Stimulated activated CD4-positive, alpha-beta T cell treated with anti-CD3 and anti-CD28 coated beads, Interleukin-4, amount 100 ng/mL, for 4 hours (primary cell): Measurements from ENCODE around the gene STRIP2.
"Not testable (repeated sequence)": the region's sequence is repeated elsewhere in the genome, so short reads cannot be mapped to it uniquely, and the experiment has no call there.

Experiments
- DNase-seq, 2 experiments: peaks; one replicate each; pipeline ENCODE4 v3.0.0-alpha.2; 2020

The STRIP2 gene

DNA sequence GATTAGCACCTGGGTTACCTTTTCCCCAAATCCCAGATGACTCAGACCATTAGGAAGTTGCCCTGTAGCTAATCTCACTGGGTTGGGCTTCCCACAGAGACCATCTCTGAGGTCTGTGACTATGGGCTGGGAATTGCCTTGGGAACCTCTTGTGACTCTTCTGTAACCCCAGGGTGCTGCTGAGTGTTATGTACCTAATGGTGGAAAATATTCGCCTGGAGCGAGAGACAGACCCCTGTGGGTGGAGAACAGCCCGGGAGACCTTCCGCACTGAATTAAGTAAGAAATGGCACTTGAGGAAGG, 20.0 kb downstream of the STRIP2 start:
- DNase-seq: no peak

- no peak for DNase-seq
These were observed 22.2 kb downstream of the STRIP2 start for GRCh38 chr7:129456421-129456820.

DNA sequence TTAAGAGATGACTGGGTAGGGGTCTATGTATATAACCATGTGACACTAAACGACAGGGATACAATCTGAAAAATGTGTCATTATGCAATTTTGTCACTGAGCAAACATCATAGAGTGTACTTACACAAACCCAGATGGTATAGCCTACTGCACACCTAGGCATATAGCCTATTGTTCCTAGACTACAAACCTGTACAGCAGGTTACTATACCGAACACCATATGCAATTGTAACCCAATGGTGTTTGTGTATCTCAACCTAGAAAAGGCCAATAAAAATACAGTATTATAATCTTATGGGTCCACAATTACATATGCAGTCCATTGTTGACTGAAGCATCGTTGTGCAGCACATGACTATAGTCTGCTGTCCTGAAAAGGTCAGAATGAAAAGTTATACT, 22.9 kb downstream of the STRIP2 start:
- DNase-seq: no peak

DNA sequence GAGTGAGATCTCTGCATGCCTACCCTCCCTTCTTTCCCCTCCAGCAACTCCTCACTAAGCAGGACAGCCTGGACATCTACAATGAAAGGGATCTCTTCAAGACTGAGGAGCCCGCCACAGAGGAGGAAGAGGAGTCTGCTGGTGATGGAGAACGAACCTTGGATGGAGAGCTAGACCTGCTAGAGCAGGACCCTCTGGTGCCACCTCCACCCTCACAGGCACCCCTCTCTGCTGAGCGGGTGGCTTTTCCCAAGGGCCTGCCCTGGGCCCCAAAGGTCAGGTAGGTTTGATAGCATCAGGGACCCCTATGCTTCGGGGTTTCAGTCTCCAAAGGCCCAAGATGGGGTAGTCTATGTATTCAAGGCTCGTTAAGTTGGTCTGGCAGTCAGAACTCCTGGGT, 23.9 kb downstream of the STRIP2 start:
- no peak for DNase-seq

DNA sequence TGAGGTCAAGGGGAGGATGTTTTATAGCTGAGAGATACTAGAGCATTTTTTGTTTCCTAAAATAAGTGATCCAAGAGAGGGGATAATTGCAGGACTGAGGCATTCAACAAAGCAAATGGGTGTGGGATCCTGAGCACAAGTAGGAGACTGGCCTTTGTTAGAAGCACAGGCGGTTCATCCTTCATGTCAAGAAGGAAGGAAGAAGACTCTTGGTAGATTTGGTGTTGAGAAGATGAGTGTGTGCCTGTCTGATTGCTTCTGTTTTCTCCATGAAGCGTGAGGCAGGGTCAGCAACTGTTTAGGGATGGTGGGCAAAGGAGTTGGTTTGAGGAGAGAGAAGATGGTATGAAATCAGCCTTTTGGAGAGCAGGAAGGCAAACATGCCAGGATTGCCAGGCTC, 27.6 kb downstream of the STRIP2 start:
- no peak for DNase-seq

- no peak for DNase-seq
These were observed 28.2 kb downstream of the STRIP2 start for GRCh38 chr7:129462420-129462819.

- no peak for DNase-seq
These were observed 30.0 kb downstream of the STRIP2 start for GRCh38 chr7:129464194-129464593.

GRCh38 chr7:129465080-129465479, 30.8 kb downstream of the STRIP2 start:
- no peak for DNase-seq

DNA sequence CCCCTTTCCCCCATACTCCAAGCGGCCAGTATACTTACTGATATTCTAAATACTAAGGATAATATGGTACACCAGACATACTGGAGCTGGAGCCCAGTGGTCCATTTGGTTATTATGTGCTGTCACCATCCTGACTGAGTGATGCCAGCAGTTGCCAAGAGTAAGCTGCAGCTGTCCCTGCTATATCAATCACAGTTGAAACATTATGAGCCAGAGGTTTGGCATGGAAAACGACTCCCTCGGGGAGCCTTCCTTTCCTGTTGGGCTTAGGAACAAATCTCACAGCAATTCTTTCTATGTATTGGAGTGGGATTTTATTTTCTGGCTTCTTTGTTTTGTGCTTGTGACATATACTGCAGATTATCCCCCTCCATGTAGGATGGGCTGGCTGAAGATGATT, 32.6 kb downstream of the STRIP2 start:
- no peak for DNase-seq

DNA sequence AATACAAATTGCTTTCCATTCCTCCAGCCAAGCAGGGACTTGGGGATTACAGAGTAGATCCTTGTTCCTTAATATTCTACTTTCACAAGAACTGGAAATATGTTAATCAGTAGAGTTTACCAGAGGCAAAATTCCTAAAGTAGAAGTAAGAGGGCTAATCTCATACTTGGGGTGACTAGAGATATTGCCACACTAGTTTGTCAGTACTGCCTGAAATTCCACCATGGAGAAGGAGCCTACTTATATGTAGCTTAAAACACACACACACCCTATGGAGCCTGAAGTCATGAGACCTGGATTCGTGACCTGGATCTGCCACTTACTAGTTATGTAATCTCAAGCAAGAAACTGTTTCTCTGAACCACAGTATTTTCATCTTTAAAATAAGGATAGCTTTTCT, 33.9 kb downstream of the STRIP2 start:
- DNase-seq: no peak

GRCh38 chr7:129468547-129468946, 34.3 kb downstream of the STRIP2 start:
- DNase-seq: no peak

DNA sequence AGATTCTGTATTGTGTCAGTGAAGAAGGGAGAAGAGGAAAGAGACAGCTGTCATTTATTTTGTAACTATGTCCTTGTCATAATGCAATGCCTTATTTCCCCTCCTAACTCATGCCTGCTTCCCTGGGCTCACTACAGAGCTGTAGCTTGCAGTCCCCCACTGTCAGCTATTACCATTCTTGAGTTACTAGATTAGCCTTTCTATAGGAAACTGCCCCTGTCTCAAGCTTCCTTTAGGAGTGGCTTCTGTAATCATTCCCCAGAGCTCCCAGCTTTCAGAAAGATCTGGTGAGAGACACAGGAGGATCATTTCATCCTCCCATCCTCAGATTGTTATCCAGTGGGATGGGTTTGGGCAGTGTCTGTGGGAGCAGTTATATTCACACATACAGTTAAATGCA, 35.7 kb downstream of the STRIP2 start:
- DNase-seq: no peak

DNA sequence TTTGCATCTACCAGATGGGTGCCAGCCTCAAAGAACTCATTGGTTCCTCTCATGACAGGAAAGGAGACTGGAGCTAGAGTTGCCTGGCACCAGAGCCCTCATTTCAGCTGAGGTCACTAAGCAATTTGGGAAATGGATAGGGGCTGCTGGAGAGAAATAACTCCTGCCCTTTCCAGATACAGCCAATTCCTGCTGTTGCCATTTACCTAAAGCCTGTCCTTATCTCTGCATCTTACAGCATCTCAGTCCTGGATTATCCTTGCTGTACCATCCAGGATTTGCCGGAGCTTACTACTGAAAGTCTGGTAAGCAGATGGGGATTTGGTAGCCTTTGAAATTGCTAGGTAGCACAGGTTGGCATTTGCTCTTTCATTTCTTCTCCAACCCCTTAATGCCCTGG, 36.2 kb downstream of the STRIP2 start:
- DNase-seq: no peak

GRCh38 chr7:129471402-129471827, 37.2 kb downstream of the STRIP2 start:
- no peak for DNase-seq

DNA sequence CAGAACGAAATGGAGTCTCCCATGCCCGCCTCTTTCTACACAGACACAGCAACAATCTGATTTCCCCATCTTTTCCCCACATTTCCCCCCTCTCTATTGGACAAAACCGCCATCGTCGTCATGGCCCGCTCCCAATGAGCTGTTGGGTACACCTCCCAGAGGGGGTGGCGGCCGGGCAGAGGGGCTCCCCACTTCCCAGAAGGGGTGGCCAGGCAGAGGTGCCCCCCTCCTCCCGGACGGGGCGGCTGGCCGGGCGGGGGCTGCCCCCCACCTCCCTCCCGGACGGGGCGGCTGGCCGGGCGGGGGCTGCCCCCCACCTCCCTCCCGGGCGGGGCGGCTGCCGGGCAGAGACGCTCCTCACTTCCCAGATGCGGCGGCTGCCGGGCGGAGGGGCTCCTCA, 41.7 kb downstream of the STRIP2 start:
- not testable (repeated sequence) for DNase-seq

DNA sequence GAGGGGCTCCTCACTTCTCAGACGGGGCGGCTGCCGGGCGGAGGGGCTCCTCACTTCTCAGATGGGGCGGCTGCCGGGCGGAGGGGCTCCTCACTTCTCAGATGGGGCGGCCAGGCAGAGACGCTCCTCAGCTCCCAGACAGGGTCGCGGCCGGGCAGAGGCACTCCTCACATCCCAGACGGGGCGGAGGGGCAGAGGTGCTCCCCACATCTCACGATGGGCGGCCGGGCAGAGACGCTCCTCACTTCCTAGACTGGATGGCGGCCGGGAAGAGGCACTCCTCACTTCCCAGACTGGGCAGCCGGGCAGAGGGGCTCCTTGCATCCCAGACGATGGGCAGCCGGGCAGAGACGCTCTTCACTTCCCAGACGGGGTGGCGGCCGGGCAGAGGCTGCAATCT, 42.2 kb downstream of the STRIP2 start:
- not testable (repeated sequence) for DNase-seq

DNA sequence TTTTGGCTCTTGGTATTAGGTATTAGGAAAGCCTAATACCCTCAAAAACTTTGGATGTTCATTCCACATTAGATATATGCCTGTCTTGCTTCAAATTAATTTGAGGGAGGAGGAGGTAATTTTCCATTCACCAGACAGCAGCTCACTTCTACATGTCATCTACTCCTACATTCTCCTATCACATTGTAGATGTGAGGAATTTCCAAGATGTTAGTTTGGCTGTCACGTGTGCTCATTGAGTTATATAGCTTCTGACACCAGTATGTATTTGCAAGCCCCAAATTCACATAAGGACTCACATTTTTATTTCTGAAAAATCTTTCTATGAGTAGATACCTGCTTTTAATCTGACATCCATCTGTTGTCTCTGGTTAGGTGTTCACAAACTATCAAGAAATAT, 45.6 kb downstream of the STRIP2 start:
- no peak for DNase-seq

GRCh38 chr7:129480674-129481363, 46.6 kb downstream of the STRIP2 start:
- no peak for DNase-seq

DNA sequence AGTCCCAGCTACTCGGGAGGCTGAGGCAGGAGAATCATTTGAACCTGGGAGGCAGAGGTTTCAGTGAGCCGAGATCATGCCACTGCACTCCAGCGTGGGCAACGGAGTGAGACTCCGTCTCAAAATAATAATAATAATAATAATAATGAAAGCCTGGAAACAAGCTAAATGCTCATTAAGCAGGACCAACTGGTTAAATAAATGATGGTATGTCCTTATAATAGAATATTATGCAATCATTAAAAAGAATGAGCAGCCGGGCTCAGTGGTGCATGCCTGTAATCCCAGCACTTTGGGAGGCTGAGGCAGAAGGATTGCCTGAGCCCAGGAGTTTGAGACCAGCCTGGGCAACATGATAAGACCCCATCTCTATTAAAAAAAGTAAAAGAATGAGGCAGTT, 47.1 kb downstream of the STRIP2 start:
- DNase-seq: not testable (repeated sequence)

GRCh38 chr7:129482781-129483180, 48.5 kb downstream of the STRIP2 start:
- DNase-seq: no peak

GRCh38 chr7:129489491-129489890, 55.3 kb downstream of the STRIP2 start:
- DNase-seq: no peak

- DNase-seq: no peak
These were observed 58.2 kb downstream of the STRIP2 start for GRCh38 chr7:129492391-129492790.

DNA sequence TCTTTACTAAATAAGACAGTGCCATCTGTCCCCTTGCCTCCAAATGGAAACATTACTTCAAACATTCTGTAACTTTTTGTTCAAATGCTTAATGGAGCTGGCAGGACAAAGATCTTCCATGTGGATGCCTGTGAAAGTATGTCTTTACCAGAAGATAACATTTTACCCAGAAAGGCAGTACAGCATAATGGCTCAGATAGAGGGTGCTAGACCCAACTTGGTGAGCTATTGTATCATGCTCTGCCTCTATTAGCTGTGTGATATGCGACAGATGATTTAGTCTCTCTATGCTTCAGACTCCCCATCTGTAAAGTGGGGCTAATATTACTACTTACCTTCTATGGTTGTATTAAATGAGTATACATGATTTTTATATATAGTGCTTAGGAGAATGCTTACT, 59.3 kb downstream of the STRIP2 start:
- DNase-seq: no peak

- no peak for DNase-seq
These were observed 59.8 kb downstream of the STRIP2 start for GRCh38 chr7:129494041-129494440.

DNA sequence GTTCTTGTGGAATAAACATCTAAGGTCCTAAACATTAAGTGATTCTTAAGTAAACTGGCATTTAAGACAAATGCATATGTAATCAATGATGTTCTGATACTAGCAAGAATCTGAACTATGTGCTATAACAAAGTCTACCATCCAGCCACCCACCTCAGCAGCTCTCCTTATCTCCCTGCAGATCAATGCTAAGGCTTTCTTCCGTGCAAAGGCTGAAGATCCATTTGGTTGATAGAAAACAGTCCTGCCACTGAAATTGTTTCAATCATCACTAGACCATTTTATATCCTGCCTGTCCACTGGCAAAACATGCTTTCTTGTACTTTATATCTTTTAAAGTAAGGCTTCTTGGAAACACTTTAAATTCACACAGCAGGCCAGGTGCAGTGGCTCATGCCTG, 61.8 kb downstream of the STRIP2 start:
- no peak for DNase-seq

DNA sequence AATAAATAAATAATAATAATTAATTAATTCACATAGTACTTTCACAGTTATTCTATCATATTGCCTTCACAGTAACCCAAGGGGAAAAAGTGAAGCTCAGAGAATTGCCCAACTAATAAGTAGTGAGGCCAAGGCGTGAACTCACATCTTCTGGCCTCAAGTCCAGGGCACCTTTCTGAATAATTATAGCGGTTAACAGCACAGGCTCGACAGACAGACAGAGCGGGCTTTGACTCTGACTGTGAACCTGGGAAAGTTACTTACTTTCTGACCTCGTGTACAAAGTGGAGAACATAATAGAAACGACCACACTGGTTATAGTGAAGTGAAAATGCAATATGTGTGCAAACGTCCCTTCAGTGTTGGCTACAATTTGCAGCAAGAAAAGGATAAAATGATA, 62.4 kb downstream of the STRIP2 start:
- DNase-seq: no peak
